Activated CD8-positive, alpha-beta memory T cell treated with anti-CD3 and anti-CD28 coated beads, Interleukin-2, amount 10 ng/mL, durations not matched to agents 7 days and 5 days (primary cell): ENCODE results near the gene HKDC1. TPM values are rescaled to one million over a fixed set of nuclear protein-coding genes. Genes with fewer than 3 reads are reported as not detected.
A peak's percentile ranks its signal among the peaks of the same experiment; 100 is the strongest.

Experiments
- ATAC-seq: fragments of 150-1000 bp; cut with Tn5 transposase; one replicate; pipeline ENCODE4 v1.10.0; 2021; ENCODE audit warnings: moderate library complexity
- CTCF ChIA-PET: fragments of 350-600 bp; sonication (Branson Sonifier 250); formaldehyde crosslinking; loops from one replicate; lab custom pipeline; 2021; ENCODE audit warnings: antibody characterized with exemption; lab: Charles Lee
- DNase-seq: peaks from one replicate; pipeline ENCODE4 v3.0.0-alpha.2; 2020
- H3K27ac Mint-ChIP-seq: one replicate; pipeline ENCODE4 v1.8.0; 2021; ENCODE audit warnings: mild to moderate bottlenecking, mixed read lengths
- H3K27me3 Mint-ChIP-seq: one replicate; pipeline ENCODE4 v1.8.0; 2021; ENCODE audit warnings: mixed read lengths
- H3K36me3 Mint-ChIP-seq: one replicate; pipeline ENCODE4 v1.8.0; 2021; ENCODE audit warnings: mild to moderate bottlenecking, mixed read lengths
- H3K4me1 Mint-ChIP-seq: one replicate; pipeline ENCODE4 v1.8.0; 2021; ENCODE audit warnings: mixed read lengths
- H3K4me3 Mint-ChIP-seq: one replicate; pipeline ENCODE4 v1.8.0; 2021; ENCODE audit warnings: mild to moderate bottlenecking, moderate library complexity, mixed read lengths
- H3K9me3 Mint-ChIP-seq: one replicate; pipeline ENCODE4 v1.8.0; 2022; ENCODE audit warnings: low read depth, mixed read lengths
- total RNA-seq, 2 experiments: library from RNA; stranded (reverse); gene quantifications; one replicate each; pipeline ENCODE4 v1.2.3, GENCODE V29; 2021

HKDC1 gene
- total RNA-seq, 2 experiments from 2014 or later, result 0.61 to 2.7 TPM

- Mint-ChIP-seq H3K4me1 (peaks cover 38% of the 10 kb centered on the region), H3K27me3 (no peaks in the 10 kb centered on the region)
- CTCF ChIA-PET, result interaction anchor here (0.8 to 10.7 kb wide), 12 partner anchors 10 to 268 kb away, joined by 3 to 146 read pairs (median 4); no protein-coding TSS in a partner anchor
Measured at GRCh38 chr10:69239136-69239535, 19.0 kb downstream of the HKDC1 start.

GRCh38 chr10:69239816-69240434 is 19.8 kb downstream of the HKDC1 start:
- Mint-ChIP-seq H3K27me3 (no peaks in the 10 kb centered on the region), H3K27ac (peak overlapping the region; percentile 36), H3K4me3 (no peak overlapping the region), H3K9me3 (no peaks in the 10 kb centered on the region), H3K36me3 (no peaks in the 10 kb centered on the region), H3K4me1 (peaks cover 38% of the 10 kb centered on the region)
- ATAC-seq, result no peak
- CTCF ChIA-PET, result interaction anchor here (0.6 to 10.7 kb wide), 8 partner anchors 11 to 168 kb away, joined by 3 to 146 read pairs (median 4); no protein-coding TSS in a partner anchor
- no peak for DNase-seq

More at GRCh38 chr10:69239136-69239535, 19.0 kb downstream of the HKDC1 start:
- no peaks in the 10 kb centered on the region for H3K9me3 Mint-ChIP-seq
- no peaks in the 10 kb centered on the region for H3K36me3 Mint-ChIP-seq
- no peak overlapping the region for H3K4me3 Mint-ChIP-seq
- no peak overlapping the region for H3K27ac Mint-ChIP-seq
- ATAC-seq (no peak), DNase-seq (no peak)

GRCh38 chr10:69240455-69240854 is 20.3 kb downstream of the HKDC1 start:
- CTCF ChIA-PET, result interaction anchor here (0.6 to 10.7 kb wide), 5 partner anchors 12 to 167 kb away, joined by 3 to 146 read pairs (median 15); no protein-coding TSS in a partner anchor
- Mint-ChIP-seq H3K9me3 (no peaks in the 10 kb centered on the region), H3K27ac (no peak overlapping the region), H3K36me3 (no peaks in the 10 kb centered on the region), H3K4me1 (peaks cover 38% of the 10 kb centered on the region), H3K4me3 (no peak overlapping the region), H3K27me3 (no peaks in the 10 kb centered on the region)
- DNase-seq (no peak), ATAC-seq (no peak)

- Mint-ChIP-seq H3K36me3 (no peaks in the 10 kb centered on the region), H3K27ac (no peak overlapping the region), H3K4me1 (peaks cover 36% of the 10 kb centered on the region), H3K9me3 (no peaks in the 10 kb centered on the region), H3K4me3 (no peak overlapping the region), H3K27me3 (no peaks in the 10 kb centered on the region)
- DNase-seq (no peak), ATAC-seq (no peak)
- CTCF ChIA-PET, result interaction anchor here (10.7 kb wide), 1 partner anchor 151 kb away, joined by 146 read pairs; no protein-coding TSS in a partner anchor
Measured at GRCh38 chr10:69241575-69241974, 21.4 kb downstream of the HKDC1 start.

GRCh38 chr10:69242040-69242851 is 22.1 kb downstream of the HKDC1 start:
- Mint-ChIP-seq H3K27ac (peak overlapping the region; percentile 49), H3K27me3 (no peaks in the 10 kb centered on the region)
- CTCF ChIA-PET, result interaction anchor here (0.5 to 10.7 kb wide), 5 partner anchors 13 to 272 kb away, joined by 4 to 146 read pairs (median 4); no protein-coding TSS in a partner anchor

GRCh38 chr10:69242852-69243212 is 22.7 kb downstream of the HKDC1 start:
- no peak for DNase-seq
- no peak for ATAC-seq
- H3K4me1 Mint-ChIP-seq, result peaks cover 29% of the 10 kb centered on the region
- no peak overlapping the region for H3K4me3 Mint-ChIP-seq
- H3K9me3 Mint-ChIP-seq, result no peaks in the 10 kb centered on the region
- no peaks in the 10 kb centered on the region for H3K27me3 Mint-ChIP-seq
- CTCF ChIA-PET, result interaction anchor here (1.3 to 10.7 kb wide), 4 partner anchors 13 to 265 kb away, joined by 4 to 146 read pairs (median 4); no protein-coding TSS in a partner anchor
- H3K27ac Mint-ChIP-seq, result no peak overlapping the region
- no peaks in the 10 kb centered on the region for H3K36me3 Mint-ChIP-seq

More at GRCh38 chr10:69242040-69242851, 22.1 kb downstream of the HKDC1 start:
- Mint-ChIP-seq H3K36me3 (no peaks in the 10 kb centered on the region), H3K4me1 (peaks cover 34% of the 10 kb centered on the region), H3K9me3 (no peaks in the 10 kb centered on the region), H3K4me3 (no peak overlapping the region)
- ATAC-seq, result no peak
- no peak for DNase-seq

- CTCF ChIA-PET, result interaction anchor here (1.4 to 1.5 kb wide), 3 partner anchors 14 to 264 kb away, joined by 4 to 5 read pairs (median 4); no protein-coding TSS in a partner anchor
- H3K4me3 Mint-ChIP-seq, result no peak overlapping the region
- no peaks in the 10 kb centered on the region for H3K27me3 Mint-ChIP-seq
- no peaks in the 10 kb centered on the region for H3K9me3 Mint-ChIP-seq
- DNase-seq, result no peak
- no peaks in the 10 kb centered on the region for H3K36me3 Mint-ChIP-seq
- no peak for ATAC-seq
- peaks cover 28% of the 10 kb centered on the region for H3K4me1 Mint-ChIP-seq
- no peak overlapping the region for H3K27ac Mint-ChIP-seq
Measured at GRCh38 chr10:69243817-69244216, 23.7 kb downstream of the HKDC1 start.

GRCh38 chr10:69246036-69246435 is 25.9 kb downstream of the HKDC1 start:
- Mint-ChIP-seq H3K36me3 (peaks cover 1% of the 10 kb centered on the region), H3K27me3 (no peaks in the 10 kb centered on the region), H3K4me3 (no peak overlapping the region), H3K4me1 (peaks cover 10% of the 10 kb centered on the region), H3K9me3 (no peaks in the 10 kb centered on the region), H3K27ac (no peak overlapping the region)
- DNase-seq (no peak), ATAC-seq (no peak)
- CTCF ChIA-PET, result interaction anchor here (0.7 kb wide), 1 partner anchor 140 kb away, joined by 3 read pairs; no protein-coding TSS in a partner anchor

GRCh38 chr10:69246581-69247312 is 26.6 kb downstream of the HKDC1 start:
- ATAC-seq (no peak), DNase-seq (no peak)
- Mint-ChIP-seq H3K4me3 (no peak overlapping the region), H3K9me3 (no peaks in the 10 kb centered on the region), H3K27me3 (no peaks in the 10 kb centered on the region), H3K36me3 (peaks cover 1% of the 10 kb centered on the region), H3K4me1 (peaks cover 8% of the 10 kb centered on the region), H3K27ac (no peak overlapping the region)
- CTCF ChIA-PET, result interaction anchor here (1.3 kb wide), 1 partner anchor 50 kb away, joined by 3 read pairs; no protein-coding TSS in a partner anchor

- CTCF ChIA-PET, result interaction anchor here (1.3 kb wide), 1 partner anchor 50 kb away, joined by 3 read pairs; no protein-coding TSS in a partner anchor
- no peak for ATAC-seq
Measured at GRCh38 chr10:69247313-69247710, 27.2 kb downstream of the HKDC1 start.

GRCh38 chr10:69248117-69248730 is 28.1 kb downstream of the HKDC1 start:
- peaks cover 1% of the 10 kb centered on the region for H3K36me3 Mint-ChIP-seq
- CTCF ChIA-PET, result interaction anchor here (1.3 kb wide), 1 partner anchor 49 kb away, joined by 3 read pairs; no protein-coding TSS in a partner anchor
- no peak overlapping the region for H3K4me3 Mint-ChIP-seq
- no peaks in the 10 kb centered on the region for H3K4me1 Mint-ChIP-seq
- DNase-seq (no peak), ATAC-seq (no peak)
- no peaks in the 10 kb centered on the region for H3K9me3 Mint-ChIP-seq
- no peak overlapping the region for H3K27ac Mint-ChIP-seq
- H3K27me3 Mint-ChIP-seq, result no peaks in the 10 kb centered on the region

More at GRCh38 chr10:69247313-69247710, 27.2 kb downstream of the HKDC1 start:
- no peak for DNase-seq
- H3K4me1 Mint-ChIP-seq, result peaks cover 4% of the 10 kb centered on the region
- no peak overlapping the region for H3K4me3 Mint-ChIP-seq
- no peak overlapping the region for H3K27ac Mint-ChIP-seq
- H3K36me3 Mint-ChIP-seq, result peaks cover 1% of the 10 kb centered on the region
- H3K27me3 Mint-ChIP-seq, result no peaks in the 10 kb centered on the region
- H3K9me3 Mint-ChIP-seq, result no peaks in the 10 kb centered on the region

- ATAC-seq (no peak), DNase-seq (no peak)
- H3K9me3 Mint-ChIP-seq, result no peaks in the 10 kb centered on the region
- H3K27me3 Mint-ChIP-seq, result peaks cover 3% of the 10 kb centered on the region
- H3K4me1 Mint-ChIP-seq, result no peaks in the 10 kb centered on the region
- CTCF ChIA-PET, result no interaction called here
- H3K27ac Mint-ChIP-seq, result no peak overlapping the region
- no peak overlapping the region for H3K4me3 Mint-ChIP-seq
- peaks cover 1% of the 10 kb centered on the region for H3K36me3 Mint-ChIP-seq
Measured at GRCh38 chr10:69250041-69250440, 29.9 kb downstream of the HKDC1 start.
